ENCODE data around the gene VPREB3. TPM values are rescaled to one million over a fixed set of nuclear protein-coding genes. Genes with fewer than 3 reads are reported as not detected.

The VPREB3 gene
- total and polyA plus RNA-seq, 10 of the 15 experiments (the other 5 are each of a cell fraction or from before 2014, with no cell fraction given) = 0.75 to 79.5 (median 23.8) TPM

GRCh38 chr22:23722160-23722559, 32.1 kb downstream of the VPREB3 start:
- H3K79me2 ChIP-seq (ENCODE audit: control insufficient read depth, insufficient read depth, low read length) = peaks cover 1% of the 10 kb centered on the region
- POLR2A ChIA-PET = no interaction called here
- H3K9ac ChIP-seq (ENCODE audit: control insufficient read depth, insufficient read depth, low read length) = no peak overlapping the region
- no peak overlapping the region for H3K4me3 ChIP-seq
- H3K27ac ChIP-seq (ENCODE audit: control insufficient read depth, insufficient read depth) = no peak overlapping the region
- H3K27me3 ChIP-seq (replicated peaks in 1 of 2; ENCODE audit: control insufficient read depth in 2 of 2, insufficient read depth in 2 of 2, low read length in 1 of 2) = no peaks in the 10 kb centered on the region
- FAIRE-seq (no peak), DNase-seq (ENCODE audit: low read depth, low spot score) (no peak), ATAC-seq (no peak)
- no peak overlapping the region for H2AFZ ChIP-seq (ENCODE audit: control insufficient read depth, low read depth, low read length)
- WGBS (ENCODE audit: insufficient coverage, insufficient replicate concordance, low lambda C conversion rate, missing lambda C conversion rate) = 70% methylated on average over 4 of the region's 4 CpGs
- H3K4me1 ChIP-seq (ENCODE audit: control insufficient read depth, insufficient read depth, low read length) = peaks cover 3% of the 10 kb centered on the region
- BruUV-seq (replicated peaks) = no TSS peak
- intact Hi-C loops (cut with micrococcal nuclease; ENCODE audit: unreplicated experiment) = no loop called here
- CTCF ChIA-PET = no interaction called here
- in situ Hi-C loops (cut with MboI) = no loop called here
- no peaks in the 10 kb centered on the region for H3K36me3 ChIP-seq (ENCODE audit: control insufficient read depth in 2 of 2, insufficient read depth in 2 of 2, low read length in 1 of 2)
- TF ChIP-seq MEF2A (IDR thresholded peaks at IDR 0.05; ENCODE audit: insufficient read depth, low read depth, low read length) (no peak), FOS (IDR thresholded peaks at IDR 0.05; ENCODE audit: borderline replicate concordance, extremely low read depth, insufficient read length) (no peak), MYC (IDR thresholded peaks at IDR 0.05; ENCODE audit: insufficient read depth, insufficient read length, insufficient replicate concordance, low read length, severe bottlenecking) (no peak), BMI1 (IDR thresholded peaks at IDR 0.05; ENCODE audit: borderline replicate concordance) (no peak), PML (IDR thresholded peaks at IDR 0.05; ENCODE audit: low read length) (no peak), ZNF274 (IDR thresholded peaks at IDR 0.05; ENCODE audit: insufficient read depth, insufficient read length) (no peak), CEBPB (IDR thresholded peaks at IDR 0.05; ENCODE audit: borderline replicate concordance in 1 of 2, low read depth in 2 of 2, low read length in 2 of 2) (no peak), TCF3 (IDR thresholded peaks at IDR 0.05; ENCODE audit: borderline replicate concordance, insufficient read depth, low read depth, low read length) (no peak), BCL3 (IDR thresholded peaks at IDR 0.05; ENCODE audit: borderline replicate concordance, insufficient read depth, low read depth, low read length, poor library complexity, severe bottlenecking) (no peak), ZNF217 (IDR thresholded peaks at IDR 0.05) (no peak)
- H3K9me3 ChIP-seq (replicated peaks; ENCODE audit: control insufficient read depth, insufficient read depth, low read length) = no peaks in the 10 kb centered on the region
- RAD21 ChIA-PET (ENCODE audit: unreplicated experiment) = no interaction called here
- no peaks in the 10 kb centered on the region for H4K20me1 ChIP-seq (ENCODE audit: control insufficient read depth, insufficient read depth)
- H3K4me2 ChIP-seq (ENCODE audit: control insufficient read depth, insufficient read depth) = no peak overlapping the region
- SMC1A ChIA-PET (ENCODE audit: uncharacterized antibody, unreplicated experiment) = no interaction called here

All from GM12878 (cell line).